Fibroblast of villous mesenchyme (primary cell): ENCODE measurements around the gene AK5. TPM values are rescaled to one million over a fixed set of nuclear protein-coding genes. Genes with fewer than 3 reads are reported as not detected.

Experiments used
- DNase-seq: peaks from one replicate; pipeline ENCODE4 v3.0.0-alpha.2; 2010; ENCODE audit warnings: low read depth
- H3K4me3 ChIP-seq: 2 replicates; pipeline ENCODE4 v1.5.1; 2011; ENCODE audit warnings: low read depth, mild to moderate bottlenecking, low read length
- total RNA-seq: library from RNA; depleted of rRNA; stranded (reverse); fragments of >200 nt; gene quantifications from 2 replicates; pipeline ENCODE4 v1.2.3, GENCODE V29; 2012
- TF ChIP-seq, protein P1 (sequence below): IDR thresholded peaks from 2 replicates; pipeline ENCODE4 v1.5.1; 2012; ENCODE audit warnings: low read depth, mild to moderate bottlenecking, low read length; ENCODE audit not compliant: insufficient read depth

The AK5 gene
- total RNA-seq, 1 donor = 123 TPM

DNA sequence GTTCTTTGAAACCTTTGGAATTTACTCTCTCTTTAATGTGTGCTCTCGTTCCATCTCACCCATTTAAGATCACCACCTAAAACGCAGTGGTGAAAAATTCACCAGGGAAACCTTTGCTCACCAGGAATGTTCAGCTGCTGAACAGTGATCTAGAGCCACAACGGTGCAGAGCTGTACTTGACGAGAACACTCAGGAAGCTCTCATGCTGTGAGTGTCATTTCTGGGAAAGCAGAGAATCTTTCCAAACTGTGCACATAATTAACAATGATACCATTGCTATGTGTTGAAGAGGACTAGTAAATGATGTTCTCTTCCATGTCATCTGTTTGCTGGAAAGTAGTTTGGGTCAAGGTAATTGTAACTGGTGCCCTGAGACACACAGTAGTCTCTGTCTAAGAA, 283.5 kb downstream of the AK5 start:
- TF ChIP-seq, protein P1, sequence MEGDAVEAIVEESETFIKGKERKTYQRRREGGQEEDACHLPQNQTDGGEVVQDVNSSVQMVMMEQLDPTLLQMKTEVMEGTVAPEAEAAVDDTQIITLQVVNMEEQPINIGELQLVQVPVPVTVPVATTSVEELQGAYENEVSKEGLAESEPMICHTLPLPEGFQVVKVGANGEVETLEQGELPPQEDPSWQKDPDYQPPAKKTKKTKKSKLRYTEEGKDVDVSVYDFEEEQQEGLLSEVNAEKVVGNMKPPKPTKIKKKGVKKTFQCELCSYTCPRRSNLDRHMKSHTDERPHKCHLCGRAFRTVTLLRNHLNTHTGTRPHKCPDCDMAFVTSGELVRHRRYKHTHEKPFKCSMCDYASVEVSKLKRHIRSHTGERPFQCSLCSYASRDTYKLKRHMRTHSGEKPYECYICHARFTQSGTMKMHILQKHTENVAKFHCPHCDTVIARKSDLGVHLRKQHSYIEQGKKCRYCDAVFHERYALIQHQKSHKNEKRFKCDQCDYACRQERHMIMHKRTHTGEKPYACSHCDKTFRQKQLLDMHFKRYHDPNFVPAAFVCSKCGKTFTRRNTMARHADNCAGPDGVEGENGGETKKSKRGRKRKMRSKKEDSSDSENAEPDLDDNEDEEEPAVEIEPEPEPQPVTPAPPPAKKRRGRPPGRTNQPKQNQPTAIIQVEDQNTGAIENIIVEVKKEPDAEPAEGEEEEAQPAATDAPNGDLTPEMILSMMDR = no peak
- DNase-seq = no peak
- H3K4me3 ChIP-seq = no peak overlapping the region

DNA sequence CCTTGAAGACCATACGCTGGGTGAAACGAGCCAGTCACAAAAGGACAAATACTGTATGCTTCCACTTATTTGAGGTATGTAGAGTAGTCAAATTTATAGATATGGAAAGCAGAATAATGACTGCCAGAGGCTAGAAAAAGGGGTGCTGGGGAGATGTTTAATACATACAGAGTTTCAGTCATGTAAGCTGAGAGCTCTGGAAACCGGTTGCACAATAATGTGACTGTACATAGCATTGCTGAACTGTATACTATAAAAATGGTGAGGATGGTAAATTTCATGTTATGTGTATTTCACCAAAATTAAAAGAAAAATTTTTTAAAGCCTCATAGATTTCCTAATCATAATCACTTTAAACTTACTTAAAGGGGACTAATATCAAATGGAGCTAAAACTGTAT, 289.8 kb downstream of the AK5 start:
- H3K4me3 ChIP-seq = no peak overlapping the region
- DNase-seq = no peak
- TF ChIP-seq, protein P1 = no peak

DNA sequence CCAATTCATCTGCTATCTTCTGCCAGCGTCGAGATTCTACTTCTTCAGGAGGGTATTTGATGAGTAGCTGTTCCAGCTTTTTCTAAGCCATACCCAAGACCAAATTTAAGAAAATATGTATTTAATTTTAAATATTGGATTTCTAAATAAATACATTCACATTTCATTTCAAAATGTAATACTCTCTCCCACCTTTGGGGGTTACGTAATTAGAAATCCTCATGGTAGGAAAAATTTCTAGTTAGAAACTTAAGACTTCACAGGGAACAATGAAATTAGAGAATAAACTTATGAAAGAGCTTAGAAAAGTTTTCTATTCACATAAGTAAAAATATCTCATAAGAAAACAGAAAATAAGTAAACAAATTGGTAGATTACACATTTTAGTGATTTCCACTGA, 297.7 kb downstream of the AK5 start:
- TF ChIP-seq, protein P1 = peak; percentile 6
- no peak for DNase-seq

DNA sequence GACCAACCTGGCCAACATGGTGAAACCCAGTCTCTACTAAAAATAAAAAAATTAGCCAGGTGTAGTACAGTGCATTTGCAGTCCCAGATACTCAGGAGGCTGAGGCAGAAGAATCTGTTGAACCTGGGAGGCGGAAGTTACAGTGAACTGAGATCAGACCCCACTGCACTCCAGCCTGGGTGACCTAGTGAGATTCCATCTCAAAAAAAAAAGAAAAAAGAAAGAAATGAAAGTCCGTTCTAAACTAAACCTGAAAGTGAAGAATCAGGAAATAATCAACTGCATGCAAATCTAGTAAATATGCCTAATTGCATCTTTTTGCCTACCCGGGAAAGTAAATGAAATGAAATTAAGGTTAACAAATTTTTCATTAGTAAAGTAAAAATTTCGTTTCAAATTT, 301.1 kb downstream of the AK5 start:
- DNase-seq = no peak
- H3K4me3 ChIP-seq = no peak overlapping the region
- TF ChIP-seq, protein P1 = no peak

More for the DNA sequence above, 297.7 kb downstream of the AK5 start:
- no peak overlapping the region for H3K4me3 ChIP-seq

DNA sequence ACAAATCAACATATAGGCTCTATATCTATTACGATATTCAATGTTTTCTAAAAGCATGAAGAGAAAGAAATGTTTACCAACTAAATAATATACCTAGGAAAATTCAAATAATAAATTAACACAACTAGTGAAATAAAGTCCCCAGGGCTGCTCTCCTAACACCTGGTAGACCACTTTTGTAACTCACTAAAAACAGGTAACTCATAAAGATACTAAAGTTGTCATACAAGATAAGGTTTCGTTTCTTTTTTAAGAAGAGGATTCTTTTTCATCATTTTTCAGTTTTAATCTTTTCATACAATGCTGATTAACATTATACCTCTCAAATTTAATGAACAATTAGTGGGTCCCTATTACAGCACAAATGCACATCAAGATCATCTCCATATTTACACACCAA, 301.7 kb downstream of the AK5 start:
- TF ChIP-seq, protein P1 = no peak
- H3K4me3 ChIP-seq = no peak overlapping the region
- DNase-seq = no peak

DNA sequence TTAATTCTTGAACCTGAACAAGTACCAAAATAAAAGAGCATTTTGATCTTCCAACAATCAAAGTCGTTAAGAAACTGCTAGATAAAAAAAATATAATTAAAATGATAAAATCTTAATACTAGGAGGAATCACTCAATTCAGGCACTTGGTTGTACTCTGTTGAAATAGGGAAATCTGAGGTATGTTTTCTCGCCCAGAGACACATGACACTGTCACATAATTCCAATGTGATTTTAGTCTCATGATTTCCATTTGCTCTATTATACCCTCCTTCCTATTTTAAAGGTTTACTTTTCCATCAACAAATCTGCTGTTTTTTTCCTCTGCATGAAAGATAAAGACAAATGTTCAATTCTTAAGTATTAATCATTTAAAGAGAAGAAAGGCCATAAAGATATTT, 303.1 kb downstream of the AK5 start:
- TF ChIP-seq, protein P1 = no peak
- no peak for DNase-seq
- H3K4me3 ChIP-seq = no peak overlapping the region

DNA sequence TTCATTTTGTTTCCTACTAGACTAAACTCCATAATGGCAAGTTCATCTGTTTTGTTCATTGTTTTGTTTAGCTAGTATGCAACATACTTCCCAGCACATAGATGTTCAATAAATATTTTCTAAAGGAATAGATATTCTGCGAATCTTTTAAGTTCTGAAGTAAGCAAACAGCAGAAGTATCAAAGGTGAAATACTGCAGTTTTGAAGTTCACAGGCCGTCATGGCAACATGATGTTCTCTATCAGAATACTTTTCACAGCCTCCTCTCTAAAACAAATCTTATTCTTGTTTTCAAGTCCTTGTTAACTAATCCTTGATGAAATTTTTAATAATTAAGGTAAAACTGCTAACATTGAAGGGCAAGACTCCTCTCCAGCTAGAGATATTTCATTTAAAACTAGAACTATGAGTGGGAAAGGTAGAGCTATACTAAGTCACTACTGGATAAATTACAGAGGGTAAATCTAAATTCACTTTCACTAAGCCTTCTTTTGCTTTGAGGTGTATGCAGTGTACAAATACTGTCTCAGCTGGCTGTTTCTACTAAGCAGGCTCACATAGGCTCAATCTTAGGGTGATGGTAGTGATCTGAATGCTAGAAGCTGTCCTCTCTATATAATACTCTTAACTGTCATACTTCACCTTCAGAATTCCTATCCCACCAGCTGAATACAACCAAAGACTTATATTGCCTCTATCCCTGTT, 303.9 kb downstream of the AK5 start:
- TF ChIP-seq, protein P1 = no peak
- DNase-seq = no peak
- H3K4me3 ChIP-seq = no peak overlapping the region
